CD4-positive, alpha-beta T cell treated with Interleukin-4 for 1 hour (primary cell): ENCODE data around the gene FAM20C.

Source experiments
- DNase-seq, 2 donors: peaks; one replicate each; pipeline ENCODE4 v3.0.0-alpha.2; 2020 to 2022

The FAM20C gene

GRCh38 chr7:278081-278480 is 85.7 kb downstream of the FAM20C start:
- no peak for DNase-seq

GRCh38 chr7:279821-280220 is 87.5 kb downstream of the FAM20C start:
- no peak for DNase-seq

GRCh38 chr7:280461-280860 is 88.1 kb downstream of the FAM20C start:
- no peak for DNase-seq

- no peak for DNase-seq
Measured at GRCh38 chr7:281637-282036, 89.3 kb downstream of the FAM20C start.

GRCh38 chr7:282621-283020 is 90.2 kb downstream of the FAM20C start:
- DNase-seq = no peak

GRCh38 chr7:284762-285722 is 92.7 kb downstream of the FAM20C start:
- DNase-seq = no peak

- no peak for DNase-seq
Measured at GRCh38 chr7:285731-286130, 93.4 kb downstream of the FAM20C start.

- DNase-seq = no peak
Measured at GRCh38 chr7:286266-286665, 93.9 kb downstream of the FAM20C start.

- no peak for DNase-seq
Measured at GRCh38 chr7:288671-289101, 96.3 kb downstream of the FAM20C start.

- DNase-seq = no peak
Measured at GRCh38 chr7:289209-289755, 96.9 kb downstream of the FAM20C start.

- DNase-seq = no peak
Measured at GRCh38 chr7:289756-290553, 97.6 kb downstream of the FAM20C start, which contains the start of gene FOXL3. Gene FOXL3 (plus strand): TSS chr7:290170. CDS start chr7:290170, 0 bp downstream.

- DNase-seq = no peak
Measured at GRCh38 chr7:290554-291372, 98.4 kb downstream of the FAM20C start.

GRCh38 chr7:291373-292092 is 99.2 kb downstream of the FAM20C start:
- no peak for DNase-seq

- no peak for DNase-seq
Measured at GRCh38 chr7:292226-292625, 99.9 kb downstream of the FAM20C start.

- DNase-seq = no peak
Measured at GRCh38 chr7:292826-293225, 100.5 kb downstream of the FAM20C start.

GRCh38 chr7:293681-294439 is 101.5 kb downstream of the FAM20C start:
- DNase-seq = no peak

GRCh38 chr7:294440-295154 is 102.2 kb downstream of the FAM20C start:
- DNase-seq = no peak

- no peak for DNase-seq
Measured at GRCh38 chr7:295155-296154, 103.1 kb downstream of the FAM20C start.

GRCh38 chr7:296373-296945 is 104.1 kb downstream of the FAM20C start:
- DNase-seq = no peak
